Measurements from ENCODE around the gene TPBG. TPM values are rescaled to one million over a fixed set of nuclear protein-coding genes. Genes with fewer than 3 reads are reported as not detected.

TPBG gene
- total and polyA plus RNA-seq, 2 experiments from 2014 or later, result 30.3 to 32.0 TPM

- no peak for DNase-seq (ENCODE audit: low spot score)
- H3K4me3 ChIP-seq, result no peak overlapping the region
- no peaks in the 10 kb centered on the region for H4K20me1 ChIP-seq (ENCODE audit: insufficient read depth, poor library complexity, severe bottlenecking)
- no peaks in the 10 kb centered on the region for H3K36me3 ChIP-seq (replicated peaks; ENCODE audit: insufficient read depth, low read depth)
- H3K27ac ChIP-seq, result no peak overlapping the region
- H3K9me2 ChIP-seq (replicated peaks; ENCODE audit: insufficient read depth), result no peaks in the 10 kb centered on the region
- no peaks in the 10 kb centered on the region for H3K27me3 ChIP-seq
- H3K79me2 ChIP-seq, result no peaks in the 10 kb centered on the region
- TF ChIP-seq EZH2phosphoT487 (IDR thresholded peaks at IDR 0.05; ENCODE audit: low read depth, severe bottlenecking, unreplicated experiment), result no peak
- H3K9me3 ChIP-seq (ENCODE audit: low read depth), result no peaks in the 10 kb centered on the region
- H3K4me2 ChIP-seq, result no peak overlapping the region
- no peak overlapping the region for H2AFZ ChIP-seq
- H3K4me1 ChIP-seq (ENCODE audit: insufficient read depth), result no peaks in the 10 kb centered on the region
Measured at GRCh38 chr6:82376636-82377035, 13.0 kb downstream of the TPBG start.

- Histone ChIP-seq H3K27me3 (no peaks in the 10 kb centered on the region), H3K9me3 (ENCODE audit: low read depth) (no peaks in the 10 kb centered on the region), H3K4me2 (no peak overlapping the region), H2AFZ (no peak overlapping the region), H3K9me2 (replicated peaks; ENCODE audit: insufficient read depth) (no peaks in the 10 kb centered on the region), H4K20me1 (ENCODE audit: insufficient read depth, poor library complexity, severe bottlenecking) (no peaks in the 10 kb centered on the region), H3K79me2 (no peaks in the 10 kb centered on the region), H3K4me1 (ENCODE audit: insufficient read depth) (no peaks in the 10 kb centered on the region), H3K36me3 (replicated peaks; ENCODE audit: insufficient read depth, low read depth) (no peaks in the 10 kb centered on the region), H3K27ac (no peak overlapping the region), H3K4me3 (no peak overlapping the region)
- TF ChIP-seq EZH2 (IDR thresholded peaks at IDR 0.05; ENCODE audit: borderline replicate concordance) (no peak), CTCF (IDR thresholded peaks at IDR 0.05; ENCODE audit: poor library complexity) (no peak), EZH2phosphoT487 (IDR thresholded peaks at IDR 0.05; ENCODE audit: low read depth, severe bottlenecking, unreplicated experiment) (no peak)
- DNase-seq (ENCODE audit: low spot score), result no peak
- 87% methylated on average over 9 of the region's 9 CpGs for WGBS (ENCODE audit: low lambda C conversion rate, missing lambda C conversion rate)
Measured at GRCh38 chr6:82380566-82381185, 17.1 kb downstream of the TPBG start.

GRCh38 chr6:82381278-82381677, 17.7 kb downstream of the TPBG start:
- no peak overlapping the region for H2AFZ ChIP-seq
- H3K79me2 ChIP-seq, result no peaks in the 10 kb centered on the region
- TF ChIP-seq CTCF (IDR thresholded peaks at IDR 0.05; ENCODE audit: poor library complexity), result no peak
- TF ChIP-seq EZH2phosphoT487 (IDR thresholded peaks at IDR 0.05; ENCODE audit: low read depth, severe bottlenecking, unreplicated experiment), result no peak
- no peak for TF ChIP-seq EZH2 (IDR thresholded peaks at IDR 0.05; ENCODE audit: borderline replicate concordance)
- H3K36me3 ChIP-seq (replicated peaks; ENCODE audit: insufficient read depth, low read depth), result no peaks in the 10 kb centered on the region
- H3K27ac ChIP-seq, result no peak overlapping the region
- H3K9me3 ChIP-seq (ENCODE audit: low read depth), result no peaks in the 10 kb centered on the region
- WGBS (ENCODE audit: low lambda C conversion rate, missing lambda C conversion rate), result 92% methylated on average over 1 of the region's 1 CpG
- H3K4me3 ChIP-seq, result no peak overlapping the region
- no peaks in the 10 kb centered on the region for H3K9me2 ChIP-seq (replicated peaks; ENCODE audit: insufficient read depth)
- H4K20me1 ChIP-seq (ENCODE audit: insufficient read depth, poor library complexity, severe bottlenecking), result no peaks in the 10 kb centered on the region
- H3K27me3 ChIP-seq, result no peaks in the 10 kb centered on the region
- no peak overlapping the region for H3K4me2 ChIP-seq
- DNase-seq (ENCODE audit: low spot score), result no peak
- no peaks in the 10 kb centered on the region for H3K4me1 ChIP-seq (ENCODE audit: insufficient read depth)

- H4K20me1 ChIP-seq (ENCODE audit: insufficient read depth, poor library complexity, severe bottlenecking), result no peaks in the 10 kb centered on the region
- no peak overlapping the region for H2AFZ ChIP-seq
- no peak for DNase-seq (ENCODE audit: low spot score)
- H3K9me3 ChIP-seq (ENCODE audit: low read depth), result no peaks in the 10 kb centered on the region
- H3K4me2 ChIP-seq, result no peak overlapping the region
- WGBS (ENCODE audit: low lambda C conversion rate, missing lambda C conversion rate), result 36% methylated on average over 3 of the region's 3 CpGs
- H3K27me3 ChIP-seq, result no peaks in the 10 kb centered on the region
- no peaks in the 10 kb centered on the region for H3K36me3 ChIP-seq (replicated peaks; ENCODE audit: insufficient read depth, low read depth)
- H3K4me3 ChIP-seq, result no peak overlapping the region
- no peaks in the 10 kb centered on the region for H3K9me2 ChIP-seq (replicated peaks; ENCODE audit: insufficient read depth)
- H3K79me2 ChIP-seq, result no peaks in the 10 kb centered on the region
- H3K4me1 ChIP-seq (ENCODE audit: insufficient read depth), result no peaks in the 10 kb centered on the region
- TF ChIP-seq EZH2phosphoT487 (IDR thresholded peaks at IDR 0.05; ENCODE audit: low read depth, severe bottlenecking, unreplicated experiment), result no peak
- no peak for TF ChIP-seq EZH2 (IDR thresholded peaks at IDR 0.05; ENCODE audit: borderline replicate concordance)
- no peak for TF ChIP-seq CTCF (IDR thresholded peaks at IDR 0.05; ENCODE audit: poor library complexity)
- no peak overlapping the region for H3K27ac ChIP-seq
Measured at GRCh38 chr6:82385102-82385501, 21.5 kb downstream of the TPBG start.
